HG02943 (cell line): ENCODE results near the gene U2AF1.
"Not testable (repeated sequence)": the region's sequence is repeated elsewhere in the genome, so short reads cannot be mapped to it uniquely, and the experiment has no call there.

Experiments used
- ATAC-seq: cut with Tn5 transposase; IDR thresholded peaks from one replicate; pipeline ENCODE4 v1.9.1; 2021; ENCODE audit warnings: mild to moderate bottlenecking, low read depth, moderate library complexity; ENCODE audit not compliant: unreplicated experiment

Gene U2AF1

DNA sequence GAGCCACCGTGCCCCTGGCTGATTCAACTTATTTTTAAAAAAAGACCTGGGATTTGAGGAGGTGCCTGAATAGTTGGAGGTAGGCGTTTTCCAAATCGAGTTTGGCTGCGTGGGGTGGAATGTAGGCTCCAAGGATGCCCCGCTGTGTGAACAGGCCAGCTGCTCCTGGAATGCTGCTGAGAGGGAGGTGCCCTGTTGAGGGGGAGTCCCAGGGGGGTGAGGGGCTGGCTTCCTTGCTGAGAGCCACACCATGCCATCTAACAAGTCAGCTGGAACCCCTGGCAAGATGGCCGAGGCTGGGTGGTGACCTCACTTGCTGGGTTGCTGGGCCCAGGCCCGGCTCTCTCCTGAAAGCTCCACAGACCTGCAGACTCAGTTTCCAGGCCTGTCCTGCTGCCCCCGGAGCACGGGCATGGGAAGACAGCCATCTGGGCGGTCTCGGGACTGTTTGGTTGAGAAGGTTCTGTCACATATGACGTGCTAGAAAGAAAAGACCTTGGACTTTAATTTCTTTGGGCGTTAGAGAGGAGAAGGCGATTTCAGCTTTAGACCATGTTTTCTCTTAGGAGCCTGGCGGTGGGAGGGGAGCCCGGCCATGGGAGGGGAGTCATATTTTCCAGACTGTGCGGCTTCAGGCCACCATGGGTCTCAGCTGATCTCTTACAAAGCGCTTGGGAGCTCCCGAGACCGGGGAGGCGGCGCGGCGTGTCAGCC lies 24.6 kb downstream of the U2AF1 start:
- not testable (repeated sequence) for ATAC-seq

DNA sequence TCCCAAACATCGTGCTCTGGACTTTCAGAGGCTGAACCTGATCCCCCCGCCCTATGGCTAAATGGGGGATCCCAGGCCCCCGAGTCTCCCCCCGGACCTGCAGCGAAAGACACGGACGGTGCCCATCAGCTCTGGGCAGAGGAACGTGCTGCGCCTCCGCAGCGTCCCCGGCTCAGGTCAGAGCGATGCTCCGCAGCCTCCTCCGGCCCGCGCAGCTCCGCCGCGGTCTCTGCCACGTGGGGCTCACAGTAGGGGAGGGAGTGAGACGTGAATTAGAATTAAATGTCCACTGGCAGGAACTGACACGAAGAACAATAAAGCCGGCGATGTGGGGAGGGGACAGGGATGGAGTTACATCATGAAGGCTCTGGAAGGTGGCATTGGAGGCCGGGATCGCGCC lies 30.7 kb downstream of the U2AF1 start:
- ATAC-seq = not testable (repeated sequence)

- ATAC-seq = not testable (repeated sequence)
Measured at GRCh38 chr21:43076023-43076637, 31.2 kb downstream of the U2AF1 start.

DNA sequence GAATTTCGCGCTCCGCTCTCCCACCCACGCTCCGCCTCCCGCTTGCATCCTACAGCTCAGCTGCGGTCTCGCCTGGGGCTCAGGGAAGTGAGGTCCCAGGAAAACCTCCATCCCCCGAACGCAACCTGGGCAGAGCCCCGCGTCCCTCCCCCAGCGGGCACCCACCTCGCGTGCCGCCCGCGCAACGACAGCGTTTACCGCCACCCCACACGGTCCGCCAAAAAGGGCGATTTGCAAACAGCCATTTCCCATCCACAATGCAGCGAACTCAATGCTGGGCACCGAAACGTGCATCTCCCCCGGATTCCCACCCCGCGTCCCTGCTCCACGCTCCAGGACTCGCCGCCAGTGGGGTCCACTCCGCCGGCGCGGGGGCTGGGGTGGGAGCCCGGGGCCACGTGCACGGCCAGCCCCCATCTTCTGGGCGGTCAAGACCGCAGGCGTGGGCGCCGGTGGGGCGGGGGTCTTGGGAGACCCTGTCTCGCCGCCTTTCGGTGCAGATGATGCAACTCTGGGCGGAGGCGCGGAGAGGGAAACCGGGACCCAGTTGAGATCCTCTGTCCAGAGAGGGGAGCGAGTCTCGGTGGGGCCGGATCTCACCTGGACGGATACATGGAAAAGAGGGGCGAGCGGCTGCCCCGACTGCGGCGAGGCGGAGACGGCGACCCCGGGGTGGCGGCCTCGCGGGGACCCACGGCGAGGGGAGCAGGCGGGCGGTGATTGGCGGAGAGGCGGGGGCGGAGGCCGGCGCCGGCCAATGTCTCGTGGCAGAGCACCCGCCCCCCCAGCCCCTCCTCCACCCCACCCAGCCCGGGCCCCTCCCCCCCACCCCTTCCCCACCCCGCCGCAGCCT lies 32.0 kb downstream of the U2AF1 start, which contains the start of gene CBS:
CBS (minus strand) TSS at position 666 of the 853 bp plus-strand sequence. CDS start 3,642 bp downstream, outside the sequence.
- ATAC-seq = not testable (repeated sequence)

DNA sequence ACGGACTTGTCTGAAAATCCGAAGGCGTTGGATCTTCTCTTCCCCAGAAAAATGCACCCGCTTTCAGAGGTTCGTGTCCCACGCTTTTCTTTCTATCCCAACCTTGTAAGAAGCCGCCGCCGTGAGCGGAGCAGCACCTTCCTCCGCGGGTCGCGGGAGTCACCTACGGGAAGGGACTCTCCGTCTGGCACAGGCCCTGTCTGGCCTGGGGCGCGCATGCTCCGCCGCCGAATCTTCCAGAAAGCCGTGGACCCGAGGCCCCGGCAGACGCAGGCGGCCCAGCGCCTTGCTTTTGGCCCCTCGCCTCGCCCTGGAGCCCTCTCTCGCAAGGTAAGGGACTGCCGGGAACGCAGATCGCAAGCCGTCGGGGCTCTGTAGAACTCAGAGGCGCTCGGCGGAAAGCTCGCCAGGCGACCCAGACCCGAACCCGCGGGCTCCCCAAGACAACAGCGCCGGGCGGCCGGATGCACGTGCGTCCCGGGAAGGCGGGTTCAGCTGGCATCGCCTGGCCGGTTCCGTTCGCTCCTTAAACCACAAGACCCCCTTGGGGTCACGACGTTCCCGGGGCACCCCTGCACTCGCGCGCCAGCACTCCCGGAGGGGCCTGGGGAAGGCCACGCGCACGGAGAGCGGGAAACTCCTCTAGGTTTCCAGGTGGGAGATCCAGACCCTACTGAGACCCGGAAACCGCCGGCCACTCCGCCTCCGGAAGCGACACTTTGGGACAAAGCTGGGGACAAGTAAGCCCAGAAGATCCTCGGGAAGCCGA lies 32.8 kb downstream of the U2AF1 start:
- not testable (repeated sequence) for ATAC-seq

- ATAC-seq = not testable (repeated sequence)
Measured at GRCh38 chr21:43072742-43073141, 34.6 kb downstream of the U2AF1 start.

DNA sequence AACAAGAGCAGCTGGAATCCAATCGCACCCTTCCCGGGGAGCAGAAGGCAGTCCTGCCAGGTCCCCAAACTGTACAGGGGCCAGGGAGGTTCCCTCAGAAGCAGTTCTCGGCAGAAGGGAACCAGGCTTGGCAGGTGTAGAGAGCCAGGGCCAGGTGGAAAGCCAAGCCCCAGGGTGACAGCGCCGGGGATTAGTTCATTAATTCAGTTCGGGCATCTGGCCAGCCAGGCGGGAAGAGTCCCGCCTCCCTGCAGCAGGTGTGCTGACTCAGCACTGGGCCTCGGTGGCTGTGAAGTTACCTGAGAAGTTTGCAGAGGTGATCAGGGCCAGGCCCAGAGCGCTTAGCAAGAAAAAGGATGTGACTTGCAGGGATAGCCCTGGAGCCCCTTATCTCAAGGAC lies 37.7 kb downstream of the U2AF1 start:
- not testable (repeated sequence) for ATAC-seq

DNA sequence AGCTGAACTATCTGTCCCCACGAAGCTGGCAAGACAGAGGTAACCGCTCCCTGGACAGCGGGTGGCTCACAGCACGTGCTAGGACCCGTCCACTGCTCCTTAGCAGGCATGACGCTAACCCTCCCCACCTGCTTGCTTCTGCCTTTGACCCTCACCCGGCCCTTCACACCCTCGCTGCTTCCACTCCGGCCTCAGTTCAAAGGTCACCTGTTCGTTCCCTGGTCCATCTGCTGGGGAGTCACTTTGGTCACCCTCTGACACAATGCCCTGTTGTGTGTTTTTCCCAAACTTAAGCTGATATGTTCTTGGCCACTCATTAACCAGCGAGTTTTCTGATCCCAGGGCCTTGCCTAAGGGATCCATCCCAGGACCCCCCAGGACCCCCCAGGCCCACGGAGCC lies 39.3 kb downstream of the U2AF1 start:
- ATAC-seq = not testable (repeated sequence)

DNA sequence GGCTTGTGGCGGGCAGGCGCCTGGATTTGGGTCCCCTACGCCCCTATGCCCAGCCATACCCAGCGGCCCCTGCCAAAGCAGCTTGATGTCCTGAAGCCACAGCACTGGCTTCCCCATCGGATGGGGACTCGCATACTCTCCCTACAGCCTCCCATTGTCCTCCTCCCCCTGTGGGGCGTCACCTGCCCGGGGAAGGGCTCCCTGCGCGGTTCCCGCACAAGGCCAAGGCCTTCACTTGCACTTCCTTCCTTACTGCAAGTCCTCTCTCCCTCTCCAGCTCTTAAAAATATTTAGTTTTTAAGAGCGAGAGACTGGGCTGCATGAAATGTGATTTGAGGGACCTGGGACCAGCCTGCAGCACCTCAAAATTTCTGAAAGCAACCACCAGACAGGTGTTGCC lies 40.7 kb downstream of the U2AF1 start:
- not testable (repeated sequence) for ATAC-seq

- not testable (repeated sequence) for ATAC-seq
Measured at GRCh38 chr21:43065991-43066390, 41.4 kb downstream of the U2AF1 start.

- ATAC-seq = not testable (repeated sequence)
Measured at GRCh38 chr21:43064265-43064917, 43.0 kb downstream of the U2AF1 start.

GRCh38 chr21:43062955-43063664 lies 44.3 kb downstream of the U2AF1 start:
- ATAC-seq = not testable (repeated sequence)

GRCh38 chr21:43053112-43053511 lies 54.3 kb downstream of the U2AF1 start:
- not testable (repeated sequence) for ATAC-seq

DNA sequence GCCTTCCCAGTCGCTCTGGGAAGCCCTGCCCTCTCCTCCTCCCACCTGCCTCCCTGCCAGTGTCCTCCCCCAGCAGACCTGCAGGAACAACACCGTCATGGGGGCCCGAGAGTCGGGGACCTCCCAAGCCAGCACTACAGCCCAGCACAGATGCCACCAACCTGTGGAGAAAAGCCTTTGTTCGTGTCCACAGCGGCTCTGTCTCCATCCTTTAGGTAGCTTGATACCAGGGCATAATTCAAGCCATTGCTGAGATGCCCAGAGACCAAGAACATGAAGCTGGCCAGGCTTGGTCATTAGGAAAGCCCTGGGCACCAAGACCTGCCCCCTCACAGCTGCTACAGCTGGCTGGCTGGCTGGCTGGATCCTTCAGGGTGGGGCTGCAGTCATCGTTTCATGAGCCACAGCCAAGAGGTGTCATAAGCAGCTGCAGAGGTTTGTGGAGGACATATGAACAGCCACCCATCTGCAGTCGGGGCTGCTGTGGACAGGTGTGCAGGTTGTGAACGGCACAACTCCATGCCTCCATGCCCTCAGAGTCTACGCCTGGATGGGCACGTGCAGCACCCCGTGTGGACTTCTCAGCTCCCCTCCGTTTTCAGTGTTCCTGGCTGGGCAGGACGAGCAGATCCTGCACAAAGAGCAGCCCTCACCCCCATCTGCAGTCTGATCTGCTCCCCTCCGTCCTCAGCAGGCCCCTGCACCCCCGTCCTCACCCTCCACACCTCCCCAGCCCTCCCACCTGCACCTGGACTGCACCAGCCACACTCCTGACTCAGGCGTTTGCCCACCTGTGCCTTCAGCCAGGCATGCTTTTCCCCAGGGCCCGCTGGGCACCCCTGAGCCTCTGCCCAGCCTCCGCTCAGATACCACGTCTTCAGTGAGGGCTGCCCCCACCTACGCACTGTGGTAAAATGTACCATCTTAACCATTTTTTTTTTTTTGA lies 61.2 kb downstream of the U2AF1 start:
- ATAC-seq = not testable (repeated sequence)

DNA sequence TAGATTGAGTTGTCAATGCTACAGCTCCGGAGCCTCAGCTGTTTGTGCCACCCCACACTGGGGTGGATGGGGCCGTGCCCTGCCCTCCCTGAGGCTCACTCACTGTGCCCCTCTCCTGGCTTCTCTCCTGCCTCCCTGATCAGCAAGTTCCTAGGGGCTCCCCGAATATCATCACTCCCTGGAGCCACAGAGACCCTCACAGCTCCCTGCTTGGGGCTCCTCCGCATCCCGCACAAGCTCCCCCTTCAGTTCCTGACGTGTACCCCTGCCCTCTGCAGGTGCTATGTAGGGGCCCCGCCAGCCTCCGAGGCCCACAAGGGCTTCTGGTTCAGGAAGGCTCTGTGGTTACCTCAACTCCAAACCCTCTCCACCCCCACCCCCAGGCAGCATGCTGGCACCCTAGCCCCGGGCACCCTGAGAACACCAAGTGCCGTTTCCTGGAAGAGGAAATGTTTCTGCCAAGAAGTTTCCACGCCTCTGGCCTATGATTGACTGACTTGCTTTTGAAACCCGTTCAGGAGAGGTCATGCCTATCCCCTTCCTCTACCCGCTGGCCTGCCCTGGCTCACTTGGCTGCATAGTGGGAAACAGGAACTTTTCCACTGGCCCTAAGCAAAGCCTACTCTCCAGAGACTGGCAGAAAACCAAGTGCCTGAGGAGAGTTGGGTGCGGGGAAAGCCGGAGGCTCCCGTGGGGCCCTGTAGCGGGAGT lies 62.0 kb downstream of the U2AF1 start:
- ATAC-seq = not testable (repeated sequence)

DNA sequence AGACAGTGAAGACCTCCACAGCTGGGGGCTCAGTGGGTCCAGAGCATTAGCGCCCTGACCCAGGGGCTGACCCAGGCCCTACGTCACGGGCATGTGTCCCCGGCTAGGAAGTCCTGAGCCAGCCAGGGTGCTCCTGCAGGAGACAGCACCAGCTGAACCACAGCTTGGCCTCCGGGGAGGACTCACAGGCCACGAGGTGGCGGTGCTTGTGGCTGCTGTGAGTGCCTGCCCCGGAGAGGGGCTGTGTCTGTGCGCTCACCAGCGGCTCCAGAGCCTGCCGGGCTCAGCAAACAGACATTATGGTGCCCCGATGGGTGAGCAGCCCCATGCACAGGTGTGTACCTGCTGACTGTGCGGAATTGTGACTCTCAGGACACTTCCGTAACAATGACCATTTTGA lies 62.8 kb downstream of the U2AF1 start:
- not testable (repeated sequence) for ATAC-seq

DNA sequence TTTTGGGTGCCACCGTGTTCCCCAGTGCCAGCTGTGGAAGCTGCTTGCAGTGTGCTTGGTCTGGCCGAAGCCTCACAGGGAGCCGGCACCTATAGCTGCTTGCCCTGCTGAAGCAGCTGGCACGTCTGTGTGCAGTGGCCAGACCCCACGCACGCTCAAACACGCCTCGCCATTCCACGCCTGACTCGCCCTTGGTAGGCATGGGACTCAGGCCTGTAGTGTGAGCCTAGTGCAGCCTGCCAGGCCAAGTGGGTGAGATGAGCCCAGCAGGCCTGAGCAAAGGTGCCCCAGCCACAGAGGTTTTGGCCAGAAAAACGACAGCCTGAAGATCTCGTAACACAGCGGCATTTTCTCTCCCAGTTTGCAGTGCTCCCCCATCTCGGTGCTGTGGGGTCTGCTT lies 64.1 kb downstream of the U2AF1 start:
- ATAC-seq = not testable (repeated sequence)
